Glutamatergic neuron (in vitro differentiated cells): ENCODE data around the gene UMAD1. TPM values are rescaled to one million over a fixed set of nuclear protein-coding genes. Genes with fewer than 3 reads are reported as not detected.
"Not testable (repeated sequence)": the region's sequence is repeated elsewhere in the genome, so short reads cannot be mapped to it uniquely, and the experiment has no call there.

Experiments used
- DNase-seq: peaks from one replicate; pipeline ENCODE4 v3.0.0; 2022
- H3K27ac Mint-ChIP-seq: one replicate; pipeline ENCODE4 v1.8.0; 2020; ENCODE audit warnings: mild to moderate bottlenecking, mixed read lengths, inconsistent platforms; ENCODE audit not compliant: unreplicated experiment
- H3K27me3 Mint-ChIP-seq: one replicate; pipeline ENCODE4 v1.8.0; 2020; ENCODE audit warnings: mild to moderate bottlenecking, moderate library complexity, mixed read lengths, inconsistent platforms; ENCODE audit not compliant: unreplicated experiment
- H3K36me3 Mint-ChIP-seq: one replicate; pipeline ENCODE4 v1.8.0; 2020; ENCODE audit warnings: mild to moderate bottlenecking, mixed read lengths, inconsistent platforms; ENCODE audit not compliant: unreplicated experiment
- H3K4me1 Mint-ChIP-seq: one replicate; pipeline ENCODE4 v1.8.0; 2020; ENCODE audit warnings: mild to moderate bottlenecking, low read depth, mixed read lengths, inconsistent platforms; ENCODE audit not compliant: unreplicated experiment
- H3K4me3 Mint-ChIP-seq: one replicate; pipeline ENCODE4 v1.8.0; 2020; ENCODE audit warnings: mild to moderate bottlenecking, mixed read lengths, inconsistent platforms; ENCODE audit not compliant: unreplicated experiment
- H3K9me3 Mint-ChIP-seq: one replicate; pipeline ENCODE4 v1.8.0; 2020; ENCODE audit warnings: mild to moderate bottlenecking, moderate library complexity, mixed read lengths, inconsistent platforms; ENCODE audit not compliant: unreplicated experiment
- total RNA-seq: library from RNA; stranded (reverse); fragmentation: NEBNext Ultra II Directional; extraction: Animal tissue kit (Norgen Biotek cat#: 25700); gene quantifications from one replicate; pipeline ENCODE4 v1.2.1, GENCODE V29; 2021; ENCODE audit not compliant: unreplicated experiment
- TF ChIP-seq, protein P1 (sequence below): fragments of 200-600 bp; sonication (generic); IDR thresholded peaks from one replicate; pipeline ENCODE4 v1.5.0; 2021; ENCODE audit not compliant: partially characterized antibody, unreplicated experiment

The UMAD1 gene
- total RNA-seq, 1 donor from 2014 or later = 5.2 TPM

DNA sequence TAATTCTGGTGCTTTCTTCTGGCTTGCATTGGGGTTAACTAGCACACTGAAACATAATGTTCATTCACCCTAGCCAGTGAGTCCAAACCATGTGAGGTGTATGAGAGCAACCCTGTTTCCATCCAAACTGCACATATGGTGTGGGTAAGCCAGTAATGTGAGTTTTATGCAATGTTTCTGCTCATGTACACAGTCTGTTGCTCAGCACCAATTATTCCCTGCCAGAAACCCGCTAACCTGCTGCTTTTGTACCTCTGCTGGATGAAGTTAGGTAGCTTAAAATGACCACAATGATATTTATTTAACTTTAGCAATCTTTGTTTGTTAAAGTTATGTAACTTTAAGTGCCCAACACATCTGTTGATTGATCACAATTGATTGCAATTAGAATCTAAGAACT lies 171.6 kb downstream of the UMAD1 start:
- Mint-ChIP-seq H3K27ac (no peak overlapping the region), H3K27me3 (no peaks in the 10 kb centered on the region), H3K4me3 (no peak overlapping the region), H3K36me3 (no peaks in the 10 kb centered on the region), H3K9me3 (no peaks in the 10 kb centered on the region), H3K4me1 (peaks cover 4% of the 10 kb centered on the region)
- TF ChIP-seq, protein P1, sequence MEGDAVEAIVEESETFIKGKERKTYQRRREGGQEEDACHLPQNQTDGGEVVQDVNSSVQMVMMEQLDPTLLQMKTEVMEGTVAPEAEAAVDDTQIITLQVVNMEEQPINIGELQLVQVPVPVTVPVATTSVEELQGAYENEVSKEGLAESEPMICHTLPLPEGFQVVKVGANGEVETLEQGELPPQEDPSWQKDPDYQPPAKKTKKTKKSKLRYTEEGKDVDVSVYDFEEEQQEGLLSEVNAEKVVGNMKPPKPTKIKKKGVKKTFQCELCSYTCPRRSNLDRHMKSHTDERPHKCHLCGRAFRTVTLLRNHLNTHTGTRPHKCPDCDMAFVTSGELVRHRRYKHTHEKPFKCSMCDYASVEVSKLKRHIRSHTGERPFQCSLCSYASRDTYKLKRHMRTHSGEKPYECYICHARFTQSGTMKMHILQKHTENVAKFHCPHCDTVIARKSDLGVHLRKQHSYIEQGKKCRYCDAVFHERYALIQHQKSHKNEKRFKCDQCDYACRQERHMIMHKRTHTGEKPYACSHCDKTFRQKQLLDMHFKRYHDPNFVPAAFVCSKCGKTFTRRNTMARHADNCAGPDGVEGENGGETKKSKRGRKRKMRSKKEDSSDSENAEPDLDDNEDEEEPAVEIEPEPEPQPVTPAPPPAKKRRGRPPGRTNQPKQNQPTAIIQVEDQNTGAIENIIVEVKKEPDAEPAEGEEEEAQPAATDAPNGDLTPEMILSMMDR = no peak
- DNase-seq = no peak

DNA sequence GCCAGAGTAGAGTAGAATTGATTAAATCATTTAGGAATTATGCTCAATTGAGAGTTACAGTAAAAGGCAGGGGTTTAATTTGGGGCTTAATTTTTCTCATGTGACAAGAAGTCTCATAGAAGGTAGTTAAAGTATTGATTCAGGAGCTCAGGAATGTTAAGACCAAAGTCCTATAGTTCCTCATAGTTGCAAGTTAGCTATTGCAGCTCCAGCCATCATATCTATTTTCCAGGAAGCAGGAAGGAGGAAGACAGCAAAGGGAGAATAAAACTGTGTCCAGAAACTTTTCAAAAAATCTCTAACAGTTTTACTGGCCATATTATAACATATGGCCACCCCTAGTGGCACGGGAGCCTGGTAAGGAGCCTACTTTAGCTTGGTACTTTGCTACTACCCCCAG lies 174.8 kb downstream of the UMAD1 start:
- no peak for DNase-seq
- H3K4me1 Mint-ChIP-seq = peaks cover 8% of the 10 kb centered on the region
- peaks cover 6% of the 10 kb centered on the region for H3K9me3 Mint-ChIP-seq
- TF ChIP-seq, protein P1 = no peak
- no peak overlapping the region for H3K4me3 Mint-ChIP-seq
- H3K27me3 Mint-ChIP-seq = no peaks in the 10 kb centered on the region
- no peaks in the 10 kb centered on the region for H3K36me3 Mint-ChIP-seq
- H3K27ac Mint-ChIP-seq = no peak overlapping the region

- Mint-ChIP-seq H3K27me3 (no peaks in the 10 kb centered on the region), H3K27ac (no peak overlapping the region), H3K36me3 (no peaks in the 10 kb centered on the region), H3K4me1 (peaks cover 10% of the 10 kb centered on the region), H3K4me3 (no peak overlapping the region), H3K9me3 (peaks cover 6% of the 10 kb centered on the region)
- TF ChIP-seq, protein P1 = no peak
- no peak for DNase-seq
Measured at GRCh38 chr7:7816084-7816483, 175.5 kb downstream of the UMAD1 start.

- Mint-ChIP-seq H3K27me3 (no peaks in the 10 kb centered on the region), H3K4me1 (peaks cover 8% of the 10 kb centered on the region), H3K9me3 (peaks cover 6% of the 10 kb centered on the region), H3K4me3 (no peak overlapping the region), H3K36me3 (no peaks in the 10 kb centered on the region), H3K27ac (no peak overlapping the region)
- TF ChIP-seq, protein P1 = no peak
- DNase-seq = no peak
Measured at GRCh38 chr7:7816816-7817536, 176.4 kb downstream of the UMAD1 start.

GRCh38 chr7:7817748-7818147 lies 177.2 kb downstream of the UMAD1 start:
- Mint-ChIP-seq H3K4me1 (peaks cover 13% of the 10 kb centered on the region), H3K27ac (no peak overlapping the region)
- TF ChIP-seq, protein P1 = no peak

DNA sequence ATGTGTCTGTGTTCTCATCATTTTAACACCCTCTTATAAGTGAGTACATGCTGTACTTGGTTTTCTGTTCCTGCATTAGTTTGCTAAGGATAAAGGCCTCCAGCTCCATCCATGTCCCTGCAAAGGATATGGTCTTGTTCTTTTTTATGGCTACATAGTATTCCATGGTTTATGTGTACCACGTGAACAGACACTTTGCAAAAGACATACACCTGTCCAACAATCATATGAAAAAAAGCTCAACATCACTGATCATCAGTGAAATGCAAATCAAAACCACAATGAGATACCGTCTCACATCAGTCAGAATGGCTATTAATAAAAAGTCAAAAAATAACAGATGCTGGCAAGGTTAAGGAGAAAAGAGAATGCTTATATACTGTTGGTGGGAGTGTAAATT lies 177.6 kb downstream of the UMAD1 start:
- not testable (repeated sequence) for H3K27ac Mint-ChIP-seq, H3K27me3 Mint-ChIP-seq, H3K4me3 Mint-ChIP-seq, H3K36me3 Mint-ChIP-seq, DNase-seq, H3K9me3 Mint-ChIP-seq
- peaks cover 17% of the 10 kb centered on the region for H3K4me1 Mint-ChIP-seq

More at GRCh38 chr7:7817748-7818147, 177.2 kb downstream of the UMAD1 start:
- Mint-ChIP-seq H3K36me3 (no peaks in the 10 kb centered on the region), H3K4me3 (no peak overlapping the region), H3K27me3 (no peaks in the 10 kb centered on the region), H3K9me3 (peaks cover 6% of the 10 kb centered on the region)
- no peak for DNase-seq
